ENCODE results near the gene ALDH8A1. TPM values are rescaled to one million over a fixed set of nuclear protein-coding genes. Genes with fewer than 3 reads are reported as not detected.

Gene ALDH8A1
- total and polyA plus RNA-seq, 4 donors: 0.30 to 1.1 (median 0.57) TPM

- Histone ChIP-seq H3K4me1 (ENCODE audit: control insufficient read depth in 5 of 5, insufficient read depth in 5 of 5, low read length in 5 of 5) (no peaks in the 10 kb centered on the region), H3K9me3 (ENCODE audit: control insufficient read depth in 4 of 4, insufficient read depth in 3 of 4, low read length in 3 of 4) (peaks cover 0 to 2% (median 0%) of the 10 kb centered on the region in 4 donors), H3K27me3 (ENCODE audit: control insufficient read depth in 3 of 3, insufficient read depth in 3 of 3, low read length in 2 of 3) (no peaks in the 10 kb centered on the region), H3K27ac (ENCODE audit: low read depth in 1 of 2, low read length in 1 of 2) (no peak overlapping the region), H3K36me3 (ENCODE audit: control insufficient read depth in 4 of 4, insufficient read depth in 4 of 4, low read length in 4 of 4) (peaks cover 0 to 3% (median 0%) of the 10 kb centered on the region in 4 donors), H3K4me3 (no peak overlapping the region), H3K9ac (ENCODE audit: insufficient read depth in 1 of 2, low read length in 2 of 2) (no peak overlapping the region)
- DNase-seq (no peak), ATAC-seq (ENCODE audit: insufficient read depth, low FRiP score) (no peak)
- no peak for TF ChIP-seq CTCF (IDR thresholded peaks at IDR 0.05; ENCODE audit: control extremely low read depth, extremely low read depth)
- 80 to 84% methylated on average over 4 of the region's 4 CpGs for WGBS, 2 donors
Observed at GRCh38 chr6:134954272-134955000, 4.5 kb upstream of the ALDH8A1 start.

GRCh38 chr6:134951494-134952263 is 1.8 kb upstream of the ALDH8A1 start:
- no peak for ATAC-seq (ENCODE audit: insufficient read depth, low FRiP score)
- Histone ChIP-seq H3K27me3 (ENCODE audit: control insufficient read depth in 3 of 3, insufficient read depth in 3 of 3, low read length in 2 of 3) (no peaks in the 10 kb centered on the region), H3K27ac (ENCODE audit: low read depth in 1 of 2, low read length in 1 of 2) (no peak overlapping the region), H3K9ac (ENCODE audit: insufficient read depth in 1 of 2, low read length in 2 of 2) (no peak overlapping the region), H3K9me3 (ENCODE audit: control insufficient read depth in 4 of 4, insufficient read depth in 3 of 4, low read length in 3 of 4) (no peaks in the 10 kb centered on the region), H3K4me1 (ENCODE audit: control insufficient read depth in 5 of 5, insufficient read depth in 5 of 5, low read length in 5 of 5) (no peaks in the 10 kb centered on the region), H3K36me3 (ENCODE audit: control insufficient read depth in 4 of 4, insufficient read depth in 4 of 4, low read length in 4 of 4) (no peaks in the 10 kb centered on the region), H3K4me3 (no peak overlapping the region)
- DNase-seq: no peak
- no peak for TF ChIP-seq CTCF (IDR thresholded peaks at IDR 0.05; ENCODE audit: control extremely low read depth, extremely low read depth)
- WGBS, 2 donors: 92 to 94% methylated on average over 13 of the region's 13 CpGs

GRCh38 chr6:134950482-134950881 is 581 bp upstream of the ALDH8A1 start:
- no peak for TF ChIP-seq CTCF (IDR thresholded peaks at IDR 0.05; ENCODE audit: control extremely low read depth, extremely low read depth)
- WGBS, 2 donors: 66 to 77% methylated on average over 2 of the region's 2 CpGs
- ATAC-seq (ENCODE audit: insufficient read depth, low FRiP score): no peak

More at GRCh38 chr6:134950482-134950881, 581 bp upstream of the ALDH8A1 start:
- no peak for DNase-seq
- H3K27ac ChIP-seq (ENCODE audit: low read depth in 1 of 2, low read length in 1 of 2): no peak overlapping the region
- H3K9ac ChIP-seq (ENCODE audit: insufficient read depth in 1 of 2, low read length in 2 of 2): no peak overlapping the region
- H3K27me3 ChIP-seq (ENCODE audit: control insufficient read depth in 3 of 3, insufficient read depth in 3 of 3, low read length in 2 of 3): no peaks in the 10 kb centered on the region
- H3K9me3 ChIP-seq (ENCODE audit: control insufficient read depth in 4 of 4, insufficient read depth in 3 of 4, low read length in 3 of 4): peaks cover 0 to 2% (median 0%) of the 10 kb centered on the region in 4 donors
- H3K4me1 ChIP-seq (ENCODE audit: control insufficient read depth in 5 of 5, insufficient read depth in 5 of 5, low read length in 5 of 5): no peaks in the 10 kb centered on the region
- H3K4me3 ChIP-seq: no peak overlapping the region
- H3K36me3 ChIP-seq (ENCODE audit: control insufficient read depth in 4 of 4, insufficient read depth in 4 of 4, low read length in 4 of 4): no peaks in the 10 kb centered on the region
